Ramos (cell line): ENCODE measurements around the gene KRT7.
"Not testable (repeated sequence)": the region's sequence is repeated elsewhere in the genome, so short reads cannot be mapped to it uniquely, and the experiment has no call there.

Experiments
- in situ Hi-C: fragments of 300-500 bp; cut with MboI; formaldehyde crosslinking; loops from one replicate; pipeline ENCODE4 v1.14.3; 2022; ENCODE audit warnings: low sequenced_read_pairs; ENCODE audit not compliant: unreplicated experiment

The KRT7 gene

GRCh38 chr12:52290483-52291134 lies 57.6 kb downstream of the KRT7 start:
- in situ Hi-C loops: not testable (repeated sequence)

- in situ Hi-C loops: no loop called here
Observed at GRCh38 chr12:52291267-52291935, 58.4 kb downstream of the KRT7 start, which contains the start of gene KRT81. Gene KRT81, minus strand, starts transcription at chr12:52291534. Its CDS starts 69 bp downstream, at chr12:52291465.

- in situ Hi-C loops: no loop called here
Observed at GRCh38 chr12:52293926-52294325, 60.9 kb downstream of the KRT7 start.

- in situ Hi-C loops: no loop called here
Observed at GRCh38 chr12:52294803-52295202, 61.8 kb downstream of the KRT7 start.

- in situ Hi-C loops: no loop called here
Observed at GRCh38 chr12:52295663-52296062, 62.6 kb downstream of the KRT7 start.

GRCh38 chr12:52296572-52297215 lies 63.7 kb downstream of the KRT7 start:
- in situ Hi-C loops: no loop called here
